RWPE1 (cell line): ENCODE measurements around the gene SULT1E1.

Source experiments
- CTCF ChIA-PET: fragments of 350-600 bp; sonication (Branson Sonifier 250); formaldehyde crosslinking; extraction: SDS; loops from one replicate; lab custom pipeline; 2021; lab: Yijun Ruan, JAX
- POLR2A ChIA-PET: fragments of 400-600 bp; formaldehyde crosslinking; extraction: SDS; loops from one replicate; lab custom pipeline; 2020; ENCODE audit warnings: antibody characterized with exemption; ENCODE audit not compliant: low non-redundant PET; lab: Yijun Ruan, JAX
- DNase-seq: peaks from one replicate; pipeline ENCODE4 v3.0.0; 2012; ENCODE audit warnings: low spot score
- H3K27ac ChIP-seq: fragments of 450-650 bp; 2 replicates; pipeline ENCODE4 v1.5.1; 2017
- TF ChIP-seq, protein P1 (sequence below): fragments of 450-650 bp; conservative IDR thresholded peaks from 2 replicates; pipeline ENCODE4 v1.5.1; 2017; ENCODE audit warnings: low read depth, mild to moderate bottlenecking

Gene SULT1E1, protein sequence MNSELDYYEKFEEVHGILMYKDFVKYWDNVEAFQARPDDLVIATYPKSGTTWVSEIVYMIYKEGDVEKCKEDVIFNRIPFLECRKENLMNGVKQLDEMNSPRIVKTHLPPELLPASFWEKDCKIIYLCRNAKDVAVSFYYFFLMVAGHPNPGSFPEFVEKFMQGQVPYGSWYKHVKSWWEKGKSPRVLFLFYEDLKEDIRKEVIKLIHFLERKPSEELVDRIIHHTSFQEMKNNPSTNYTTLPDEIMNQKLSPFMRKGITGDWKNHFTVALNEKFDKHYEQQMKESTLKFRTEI

DNA sequence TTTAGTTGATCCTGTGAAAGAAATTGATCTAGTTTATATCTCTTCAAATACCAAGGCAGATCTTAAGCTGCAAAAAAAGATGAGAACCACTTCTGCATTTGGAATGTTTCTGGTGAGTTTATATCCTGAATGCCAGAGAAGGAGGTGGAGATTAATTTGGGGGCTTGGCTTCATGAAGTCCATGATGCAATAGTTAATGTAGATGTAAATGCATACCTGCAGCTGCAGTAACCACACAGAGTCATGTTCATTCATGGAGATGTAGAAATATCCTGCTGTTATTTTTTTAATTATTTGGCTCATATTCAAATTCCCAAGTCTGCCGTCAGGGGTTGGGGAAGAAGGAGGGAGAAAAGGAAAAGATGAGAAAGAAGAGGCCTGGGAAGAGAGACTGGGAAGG is at the start of gene SULT1E1:
Gene SULT1E1 (minus strand): TSS at position 94 of the 400 bp plus-strand sequence. CDS start 2,501 bp downstream, outside the sequence.
- TF ChIP-seq, protein P1, sequence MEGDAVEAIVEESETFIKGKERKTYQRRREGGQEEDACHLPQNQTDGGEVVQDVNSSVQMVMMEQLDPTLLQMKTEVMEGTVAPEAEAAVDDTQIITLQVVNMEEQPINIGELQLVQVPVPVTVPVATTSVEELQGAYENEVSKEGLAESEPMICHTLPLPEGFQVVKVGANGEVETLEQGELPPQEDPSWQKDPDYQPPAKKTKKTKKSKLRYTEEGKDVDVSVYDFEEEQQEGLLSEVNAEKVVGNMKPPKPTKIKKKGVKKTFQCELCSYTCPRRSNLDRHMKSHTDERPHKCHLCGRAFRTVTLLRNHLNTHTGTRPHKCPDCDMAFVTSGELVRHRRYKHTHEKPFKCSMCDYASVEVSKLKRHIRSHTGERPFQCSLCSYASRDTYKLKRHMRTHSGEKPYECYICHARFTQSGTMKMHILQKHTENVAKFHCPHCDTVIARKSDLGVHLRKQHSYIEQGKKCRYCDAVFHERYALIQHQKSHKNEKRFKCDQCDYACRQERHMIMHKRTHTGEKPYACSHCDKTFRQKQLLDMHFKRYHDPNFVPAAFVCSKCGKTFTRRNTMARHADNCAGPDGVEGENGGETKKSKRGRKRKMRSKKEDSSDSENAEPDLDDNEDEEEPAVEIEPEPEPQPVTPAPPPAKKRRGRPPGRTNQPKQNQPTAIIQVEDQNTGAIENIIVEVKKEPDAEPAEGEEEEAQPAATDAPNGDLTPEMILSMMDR: no peak
- CTCF ChIA-PET: no interaction called here
- POLR2A ChIA-PET: no interaction called here
- no peak within 1 kb of the TSS for H3K27ac ChIP-seq
- DNase-seq: peak; percentile 91

GRCh38 chr4:69909195-69909594 is 49.2 kb upstream of the SULT1E1 start:
- TF ChIP-seq, protein P1: no peak
- DNase-seq: no peak

DNA sequence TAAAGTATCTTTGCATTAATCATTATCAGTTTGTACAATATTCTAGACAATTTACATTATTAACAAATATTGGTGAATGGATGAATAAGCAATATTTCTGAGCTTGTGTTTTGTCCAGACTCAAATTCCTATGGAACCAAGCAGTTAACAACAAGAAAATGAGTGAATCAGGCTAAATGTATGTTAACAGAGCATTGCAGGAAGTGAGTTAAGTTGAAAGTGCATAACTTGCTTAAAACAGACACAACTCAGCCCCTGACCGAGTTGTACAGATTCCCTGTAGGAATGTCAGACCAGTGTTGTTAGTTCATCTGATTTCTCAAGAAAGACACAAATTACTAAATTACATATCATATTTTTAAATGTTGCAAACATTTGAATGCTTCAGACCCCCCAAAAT is 47.2 kb upstream of the SULT1E1 start:
- no peak for DNase-seq
- TF ChIP-seq, protein P1: no peak
- ChIA-PET POLR2A (no interaction called here), CTCF (no interaction called here)
- no peak overlapping the region for H3K27ac ChIP-seq

More at GRCh38 chr4:69909195-69909594, 49.2 kb upstream of the SULT1E1 start:
- no peak overlapping the region for H3K27ac ChIP-seq
- CTCF ChIA-PET: no interaction called here
- POLR2A ChIA-PET: no interaction called here

DNA sequence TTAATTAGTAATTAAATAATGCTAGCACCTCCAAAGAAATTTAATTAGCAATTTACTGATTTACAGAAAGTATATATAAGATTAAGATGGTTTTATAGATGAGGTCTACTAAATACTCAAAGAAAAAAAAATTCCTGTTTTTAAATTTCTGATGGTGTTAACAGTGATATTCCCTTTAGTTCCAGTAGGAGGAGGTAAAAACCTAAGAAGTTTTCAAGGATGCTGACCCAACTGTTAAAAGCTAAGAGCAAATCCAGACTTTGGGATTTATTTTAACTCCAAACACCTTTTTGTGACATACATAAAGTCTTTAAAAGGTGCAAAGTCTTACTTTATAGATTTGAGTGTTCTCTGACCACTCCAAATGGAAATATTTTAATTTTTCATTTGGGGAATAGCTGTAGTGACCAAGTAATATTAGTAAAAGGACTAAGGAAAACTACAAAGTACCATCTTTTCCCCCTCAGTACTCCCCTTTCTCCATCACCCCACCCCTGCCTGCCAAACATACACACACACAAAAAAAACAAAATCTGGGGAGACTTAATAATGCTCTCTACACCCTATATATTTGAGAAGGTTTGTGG is 36.7 kb upstream of the SULT1E1 start:
- CTCF ChIA-PET: interaction anchor here (0.6 to 1.2 kb wide), 6 partner anchors 280 to 1291 kb away, joined by 3 to 5 read pairs (median 3); no protein-coding TSS in a partner anchor
- POLR2A ChIA-PET: no interaction called here
- TF ChIP-seq, protein P1: peak; percentile 17; the same call in 1 of the 2 replicates
- no peak overlapping the region for H3K27ac ChIP-seq
- no peak for DNase-seq

DNA sequence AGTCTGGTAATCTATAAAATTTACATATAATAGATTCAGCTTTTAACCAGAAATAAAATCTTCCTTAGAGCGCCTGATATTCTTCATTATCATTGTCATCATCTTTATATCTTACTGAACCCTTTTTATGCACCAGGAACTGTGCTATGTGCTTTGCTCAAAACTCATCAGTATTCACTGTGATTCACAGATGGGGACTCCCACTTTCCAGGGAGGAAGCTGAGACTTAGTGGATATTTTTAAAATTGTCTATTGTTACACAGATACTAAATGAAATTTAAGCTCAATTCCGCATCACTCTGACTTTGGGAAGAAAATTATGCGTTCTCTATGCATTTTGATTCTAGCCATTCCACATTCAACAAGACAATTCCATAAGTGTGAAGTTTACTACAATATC is 34.8 kb upstream of the SULT1E1 start:
- DNase-seq: no peak
- TF ChIP-seq, protein P1: no peak

GRCh38 chr4:69894186-69894585 is 34.2 kb upstream of the SULT1E1 start:
- H3K27ac ChIP-seq: no peak overlapping the region
- ChIA-PET CTCF (no interaction called here), POLR2A (no interaction called here)
- DNase-seq: no peak
- TF ChIP-seq, protein P1: no peak

More for the DNA sequence above, 34.8 kb upstream of the SULT1E1 start:
- ChIA-PET CTCF (no interaction called here), POLR2A (no interaction called here)
- no peak overlapping the region for H3K27ac ChIP-seq
